H1 (cell line): ENCODE results near the gene TRAF3. TPM values are rescaled to one million over a fixed set of nuclear protein-coding genes. Genes with fewer than 3 reads are reported as not detected.

Source experiments
- GABPA ChIP-seq: IDR thresholded peaks from 2 replicates; pipeline ENCODE4 v1.6.1; 2011; ENCODE audit warnings: mild to moderate bottlenecking, low read length, moderate library complexity, borderline replicate concordance; ENCODE audit not compliant: insufficient read depth
- JUN ChIP-seq: IDR thresholded peaks from 2 replicates; pipeline ENCODE4 v1.6.1; 2011; ENCODE audit warnings: low read depth, mild to moderate bottlenecking, improper control_type of control experiment, low read length
- MAFK ChIP-seq: IDR thresholded peaks from 2 replicates; pipeline ENCODE4 v1.6.1; 2012; ENCODE audit warnings: low read depth, mild to moderate bottlenecking, improper control_type of control experiment, low read length
- NRF1 ChIP-seq: IDR thresholded peaks from 2 replicates; pipeline ENCODE4 v1.6.1; 2011; ENCODE audit warnings: mild to moderate bottlenecking, low read depth, low read length, improper control_type of control experiment
- POLR2AphosphoS5 ChIP-seq: IDR thresholded peaks from 2 replicates; pipeline ENCODE4 v1.6.1; 2011; ENCODE audit warnings: low read depth, low read length
- YY1 ChIP-seq: IDR thresholded peaks from 2 replicates; pipeline ENCODE4 v1.6.1; 2011; ENCODE audit warnings: low read depth, mild to moderate bottlenecking, low read length
- polyA plus RNA-seq, 7 experiments: library from polyadenylated mRNA; depleted of rRNA in 3 of 7; stranded (reverse) in 5 of 7; unstranded in 2 of 7; fragments of >200 nt in 5 of 7; fragments of 200-250 nt in 2 of 7; gene quantifications; 1 replicate in 5 of 7; 2 replicates in 1 of 7; 4 replicates in 1 of 7; pipeline versions ENCODE4 v1.2.1 to v1.2.3, GENCODE V29; 2011 to 2013; ENCODE audit warnings: missing spikeins in 2 of 7, mixed read lengths in 2 of 7
- total RNA-seq: library from RNA; stranded (reverse); fragmentation: NEBNext Ultra II Directional; extraction: Animal tissue kit (Norgen Biotek cat#: 25700); gene quantifications from 2 replicates; pipeline ENCODE4 v1.2.1, GENCODE V29; 2021

Gene TRAF3
- total and polyA plus RNA-seq, 2 of the 8 experiments (the other 6 are each of a cell fraction or from before 2014, with no cell fraction given) = 5.8 to 12.1 TPM

DNA sequence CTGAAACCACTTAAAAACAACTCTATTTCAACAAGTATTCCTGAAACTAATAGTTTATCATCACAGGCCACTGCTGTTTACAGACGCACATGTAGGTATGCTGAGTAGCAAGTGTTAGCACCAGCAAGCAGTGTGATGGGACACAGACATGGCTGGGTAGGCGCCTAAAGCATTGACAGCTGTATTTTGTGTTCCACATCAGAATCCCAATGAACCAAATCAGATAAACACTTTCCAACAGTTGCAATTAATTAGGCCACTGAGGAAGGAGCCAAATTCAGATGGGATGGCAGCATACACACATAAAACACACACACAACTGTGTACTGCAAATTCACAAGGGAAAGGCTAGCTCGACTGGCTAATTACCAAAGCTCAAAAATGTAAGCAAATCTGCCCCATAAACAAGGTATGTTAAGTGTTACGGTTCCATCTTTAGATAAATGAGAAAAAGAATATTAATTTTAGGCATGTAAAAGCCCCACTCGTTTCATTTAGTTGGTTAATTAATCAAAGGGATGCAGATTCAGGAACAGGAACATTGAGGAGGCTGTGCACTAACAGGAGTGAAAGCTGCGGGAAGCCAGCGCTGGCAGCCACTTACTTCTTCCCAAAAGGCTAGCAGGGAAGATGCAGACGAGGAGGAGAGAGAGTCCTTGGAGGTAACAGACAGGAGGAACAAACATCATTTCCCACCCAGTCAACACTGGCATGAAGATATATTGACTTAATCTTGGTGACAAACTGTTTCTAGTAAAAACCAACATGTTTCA is 178.6 kb downstream of the TRAF3 start (continued):
- TF ChIP-seq MAFK = no peak
- TF ChIP-seq POLR2AphosphoS5 = no peak
- no peak for TF ChIP-seq JUN
- TF ChIP-seq NRF1 = no peak
- TF ChIP-seq YY1 = no peak
- TF ChIP-seq GABPA = no peak
